Fibroblast of the conjunctiva (primary cell): ENCODE measurements around the gene TRIM46.
A peak's percentile ranks its signal among the peaks of the same experiment; 100 is the strongest.
"Not testable (repeated sequence)": the region's sequence is repeated elsewhere in the genome, so short reads cannot be mapped to it uniquely, and the experiment has no call there.

Source experiments
- DNase-seq: peaks from one replicate; pipeline ENCODE4 v3.0.0-alpha.2; 2010; ENCODE audit warnings: low read depth

The TRIM46 gene

DNA sequence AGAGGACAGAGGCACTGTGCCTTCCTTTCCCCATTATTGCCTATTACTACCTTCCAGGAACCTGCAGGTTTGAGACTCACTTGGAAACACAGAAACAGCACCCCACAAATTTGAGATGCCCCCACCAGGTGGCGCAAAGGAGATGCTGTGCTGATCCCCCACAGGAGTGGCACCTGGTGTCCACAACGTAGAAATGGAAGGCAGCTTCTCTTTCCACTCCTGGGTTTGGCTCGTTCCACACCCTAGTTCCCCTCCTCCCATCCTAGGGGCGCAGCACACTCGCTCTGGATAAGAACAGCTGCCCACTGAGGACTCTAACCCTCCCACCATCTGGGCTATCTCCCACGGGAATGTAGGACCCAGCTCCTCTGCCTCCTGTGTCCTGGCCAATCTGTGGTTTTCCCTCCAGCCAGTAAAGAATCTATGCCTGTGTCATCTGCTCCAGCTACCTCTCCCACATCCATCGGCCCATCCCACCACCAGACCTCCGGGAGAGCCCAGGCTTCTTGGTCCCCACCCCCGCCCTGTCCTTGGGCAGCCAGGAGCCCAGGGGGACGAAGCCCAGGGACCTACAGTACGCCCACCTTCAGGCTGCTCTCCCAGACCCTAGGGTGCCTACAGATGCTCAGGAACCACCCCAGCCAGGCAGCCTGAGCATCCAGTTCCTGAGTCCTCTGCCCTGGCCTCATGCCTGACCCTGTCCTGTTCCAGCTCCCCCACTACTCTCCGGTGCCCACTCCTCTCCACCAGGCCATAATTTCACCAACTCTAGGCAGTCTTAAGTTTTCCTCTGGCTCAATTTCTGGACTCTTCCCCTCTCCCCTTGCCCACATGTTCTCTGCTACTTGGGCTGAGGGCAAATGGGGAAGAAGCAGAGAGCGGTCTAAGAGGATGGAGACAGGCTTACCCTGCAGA, 33.5 kb downstream of the TRIM46 start:
- DNase-seq, result peak; percentile 69

DNA sequence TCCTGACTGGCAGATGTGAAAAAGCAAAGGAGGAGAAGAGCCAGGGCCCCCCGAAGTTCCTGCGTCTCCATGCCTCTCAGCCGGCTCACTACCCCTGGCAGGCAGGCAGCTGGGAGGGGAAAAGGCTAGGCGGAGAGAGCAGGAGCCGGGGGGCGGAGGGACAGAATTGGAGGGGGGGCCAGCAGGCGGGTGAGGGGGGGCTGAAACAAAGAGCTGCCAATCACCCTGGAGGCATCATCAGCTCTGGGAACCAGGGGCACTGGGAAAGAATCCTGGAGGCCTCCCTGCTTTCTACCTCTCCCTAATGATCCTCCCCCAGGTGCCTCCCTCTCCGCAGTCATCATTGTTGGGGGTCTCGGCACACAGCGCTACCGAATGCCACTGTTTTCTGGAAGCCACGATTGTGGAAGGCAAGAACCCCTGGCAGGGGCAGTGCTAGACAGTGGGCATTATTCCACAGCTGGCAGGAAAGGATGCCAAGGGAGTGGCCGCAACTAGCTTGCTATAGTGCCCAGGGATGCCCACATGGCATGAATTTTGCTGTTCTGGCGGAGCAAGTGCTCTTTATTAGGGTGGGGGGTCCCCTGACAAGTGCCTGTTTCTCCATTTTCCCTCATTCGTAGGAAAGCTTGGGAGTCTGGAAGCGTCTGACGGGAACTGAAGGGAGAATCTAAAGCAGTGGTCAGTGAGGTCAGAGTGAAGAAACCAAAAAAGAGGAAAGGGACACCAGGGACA, 34.3 kb downstream of the TRIM46 start, which contains the start of gene THBS3:
THBS3 (minus strand) TSS at position 92 of the 735 bp plus-strand sequence; CDS start at position 71, 21 bp downstream.
- peak; percentile 37 for DNase-seq

DNA sequence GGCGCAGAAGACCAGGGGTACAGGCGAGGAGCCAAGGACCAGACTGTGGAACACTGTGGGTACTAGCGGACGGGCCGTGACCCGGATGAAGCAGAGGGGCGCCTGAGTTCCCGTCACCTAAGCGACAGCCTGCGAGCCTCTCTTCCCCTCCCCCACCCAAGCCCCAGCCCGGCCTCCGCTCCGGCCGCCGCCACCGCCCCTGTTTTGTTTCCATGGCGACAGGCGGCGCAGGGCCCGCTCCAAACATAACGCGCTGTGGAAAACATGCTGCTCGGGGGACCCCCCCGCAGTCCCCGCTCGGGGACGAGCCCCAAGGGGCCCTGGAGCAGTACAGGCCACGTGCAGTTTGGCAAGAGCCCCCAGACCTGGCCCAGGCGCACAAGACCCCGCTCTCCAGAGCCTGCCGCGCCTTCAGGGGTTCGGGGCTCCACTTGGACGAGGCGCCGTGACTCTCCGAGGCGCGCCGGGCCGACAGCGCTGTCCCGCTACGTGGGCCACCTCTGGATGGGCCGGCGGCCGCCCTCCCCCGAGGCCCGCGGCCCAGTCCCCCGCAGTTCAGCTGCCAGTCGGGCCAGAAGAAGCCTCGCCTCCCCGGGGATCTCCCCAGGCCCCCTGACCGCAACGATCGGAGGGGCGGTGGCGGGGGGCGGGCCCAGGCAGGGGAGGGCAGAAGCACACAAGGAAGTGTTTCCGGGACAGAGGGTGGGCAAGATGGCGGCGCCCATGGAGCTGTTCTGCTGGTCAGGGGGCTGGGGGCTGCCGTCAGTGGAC, 35.1 kb downstream of the TRIM46 start, which contains the start of gene MTX1:
MTX1 (plus strand) TSS at position 155 of the 771 bp plus-strand sequence; CDS start at position 265, 110 bp downstream.
- peak; percentile 87 for DNase-seq

DNA sequence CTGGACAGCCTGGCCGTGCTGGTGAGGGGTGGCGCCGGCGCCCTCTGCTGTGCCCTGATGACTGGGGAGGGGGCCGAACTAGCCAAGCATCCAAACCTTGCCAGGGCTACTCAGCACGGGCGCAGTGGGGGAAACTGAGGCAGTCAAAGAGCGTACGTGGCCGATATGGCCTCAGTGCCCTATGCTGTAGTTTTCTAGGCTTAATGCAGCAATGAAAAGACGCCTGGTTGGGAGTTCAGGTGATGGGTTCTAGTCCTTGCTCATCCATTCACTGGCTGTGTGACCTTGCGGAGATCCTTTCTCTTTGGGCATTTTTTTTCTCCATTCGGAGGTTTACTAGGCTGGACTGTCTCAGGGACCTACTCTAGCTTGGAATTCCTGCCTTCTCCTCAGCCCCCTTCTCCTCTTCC, 35.7 kb downstream of the TRIM46 start:
- no peak for DNase-seq

DNA sequence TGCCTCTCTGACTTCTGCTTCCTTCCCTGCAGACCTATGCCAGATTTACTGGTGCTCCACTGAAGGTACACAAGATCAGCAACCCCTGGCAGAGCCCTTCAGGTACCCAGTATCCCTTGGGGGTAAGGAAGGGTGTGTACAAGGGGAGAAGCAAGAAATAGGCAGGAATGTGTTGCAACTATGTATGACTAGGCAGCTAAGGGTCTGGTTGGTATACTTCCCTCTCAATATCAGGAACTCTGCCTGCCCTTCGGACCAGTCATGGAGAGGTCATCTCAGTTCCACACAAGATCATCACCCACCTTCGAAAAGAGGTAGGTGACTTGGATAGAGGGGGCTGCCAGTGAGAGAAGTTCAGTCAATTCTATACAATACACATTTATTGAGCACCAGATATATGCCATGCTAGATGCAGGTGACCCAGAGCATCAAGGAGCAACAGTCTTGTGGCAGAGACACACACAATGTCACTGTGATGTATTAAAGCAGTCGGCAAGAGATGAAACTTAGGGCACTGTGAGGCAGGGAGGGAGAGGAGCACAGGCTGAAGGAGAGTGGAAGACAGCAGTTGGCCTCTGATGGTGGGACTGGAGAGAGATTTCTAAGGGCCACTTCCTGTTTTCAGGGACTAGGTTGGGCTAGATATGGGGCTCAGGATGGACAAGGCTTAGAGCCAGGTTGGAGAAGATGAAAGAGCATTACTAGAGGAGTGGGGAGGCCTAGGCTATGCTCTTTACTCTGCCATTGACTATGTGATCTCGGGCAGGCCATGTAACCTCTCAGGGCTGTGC, 36.9 kb downstream of the TRIM46 start:
- no peak for DNase-seq

DNA sequence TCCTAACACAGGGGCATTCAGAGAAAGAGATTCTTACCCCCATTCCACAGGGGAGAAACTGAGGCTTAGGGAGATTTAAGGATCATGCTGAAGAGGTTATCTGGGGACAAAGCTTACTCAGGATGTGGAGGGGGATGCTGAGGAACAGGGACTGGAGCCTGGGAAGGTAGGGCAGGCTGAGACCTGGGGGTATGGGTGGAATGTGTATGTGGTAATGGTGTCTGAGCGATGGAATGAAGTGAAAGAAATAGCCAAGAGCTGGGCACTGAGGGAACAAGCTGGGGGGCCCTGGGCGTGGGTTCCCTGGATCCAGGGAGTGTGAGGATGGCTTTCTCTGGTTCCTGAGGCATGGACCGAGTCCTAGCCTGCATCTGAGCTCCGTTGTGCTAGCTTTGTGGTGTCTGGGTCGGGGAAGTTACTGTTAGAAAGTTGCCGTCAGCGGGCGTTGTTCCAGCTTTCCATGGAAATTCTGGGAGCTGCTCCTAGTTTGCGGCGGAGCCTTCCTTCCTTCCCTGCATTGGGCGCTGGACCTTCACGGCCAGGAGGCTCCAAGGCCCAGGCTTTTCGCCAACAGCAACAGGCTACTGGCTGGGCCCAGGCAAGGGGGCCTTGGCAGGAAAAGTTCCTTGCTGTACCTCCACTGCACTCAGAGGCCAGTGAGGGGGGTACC, 37.9 kb downstream of the TRIM46 start:
- DNase-seq, result not testable (repeated sequence)

DNA sequence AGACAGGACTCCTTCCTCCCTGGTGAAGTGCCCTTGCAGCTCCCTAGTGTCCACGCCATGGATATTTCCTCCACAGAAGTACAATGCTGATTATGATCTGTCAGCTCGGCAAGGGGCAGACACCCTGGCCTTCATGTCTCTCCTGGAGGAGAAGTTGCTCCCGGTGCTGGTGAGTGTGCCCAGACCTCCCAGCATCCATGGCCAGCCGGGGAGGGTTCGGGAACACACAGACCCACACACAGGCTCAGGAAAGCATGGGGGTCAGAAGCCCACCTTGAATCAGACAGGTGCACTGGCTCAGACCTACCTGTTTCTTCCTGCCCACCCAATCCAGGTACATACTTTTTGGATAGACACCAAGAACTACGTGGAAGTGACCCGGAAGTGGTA, 38.4 kb downstream of the TRIM46 start:
- DNase-seq, result not testable (repeated sequence)

DNA sequence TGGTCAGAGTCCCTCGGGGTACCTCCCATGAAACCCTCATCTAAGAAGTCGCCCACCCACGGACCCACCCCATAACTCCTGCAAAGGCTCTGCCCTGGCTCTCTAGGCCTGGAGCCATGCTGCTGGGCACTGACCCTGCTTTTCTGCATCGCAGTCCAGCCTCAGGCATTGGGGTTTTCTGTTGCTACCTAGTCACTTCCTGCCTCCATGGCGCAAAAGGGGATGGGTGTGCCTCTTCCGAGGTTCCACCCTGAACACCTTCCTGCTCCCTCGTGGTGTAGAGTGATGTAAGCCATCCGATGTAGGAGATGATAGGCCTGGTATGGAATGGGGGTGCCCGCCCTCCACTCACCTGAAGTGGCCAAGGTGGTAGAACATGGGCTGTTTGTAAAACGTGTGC, 41.1 kb downstream of the TRIM46 start:
- not testable (repeated sequence) for DNase-seq

DNA sequence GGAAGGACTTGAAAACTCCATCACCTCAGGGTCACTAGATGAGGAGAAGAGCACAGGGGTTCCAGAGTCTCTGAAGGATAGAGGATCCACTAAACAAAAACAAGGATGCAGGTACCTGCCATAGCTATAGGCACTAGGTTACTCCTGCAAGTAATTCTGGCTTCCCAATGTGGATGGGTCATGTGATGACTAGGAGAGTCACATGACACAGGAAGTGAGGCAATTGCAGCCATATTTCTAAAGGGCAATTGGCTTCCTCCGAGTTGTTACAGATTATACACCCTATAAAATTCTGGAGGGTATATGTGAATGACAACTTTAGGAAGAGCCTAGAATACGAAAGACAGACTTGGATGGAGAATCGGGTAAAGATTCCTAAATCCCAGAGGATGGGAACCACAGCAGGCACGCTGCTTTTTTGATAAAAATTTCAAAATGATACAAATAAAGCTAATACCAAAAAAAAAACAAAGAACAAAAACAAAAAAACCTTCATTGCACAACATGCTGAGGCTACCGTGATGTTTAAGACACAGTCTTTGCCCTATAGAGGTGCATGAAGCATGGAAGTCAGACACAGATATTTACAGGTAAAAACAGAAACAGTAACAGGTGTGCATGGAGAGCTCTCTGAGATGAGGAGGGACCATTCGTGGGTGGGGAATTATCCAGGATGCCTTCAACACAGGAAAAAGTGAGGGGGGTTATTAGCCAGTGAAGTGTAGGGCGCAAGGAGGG, 45.4 kb downstream of the TRIM46 start:
- no peak for DNase-seq

DNA sequence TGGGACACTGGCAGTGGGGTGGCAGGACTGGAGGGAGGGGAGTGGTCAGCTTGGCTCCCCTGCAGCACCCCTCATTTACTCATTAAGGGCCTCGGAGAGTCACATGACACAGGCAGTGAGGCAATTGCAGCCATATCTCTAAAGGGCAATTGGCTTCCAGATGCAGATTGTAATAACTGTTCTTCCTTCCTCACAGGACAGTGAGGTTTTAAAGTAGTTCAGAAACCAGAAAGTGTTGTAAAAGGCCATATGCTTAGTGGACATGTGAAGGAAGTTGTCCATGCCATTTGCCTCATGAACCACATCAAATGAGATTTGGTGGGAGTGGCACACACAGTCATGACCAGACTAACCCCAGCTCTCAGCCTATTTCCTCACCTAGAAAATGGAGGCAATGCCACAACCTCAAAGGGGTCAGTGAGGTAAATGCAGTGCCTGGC, 46.0 kb downstream of the TRIM46 start:
- no peak for DNase-seq

DNA sequence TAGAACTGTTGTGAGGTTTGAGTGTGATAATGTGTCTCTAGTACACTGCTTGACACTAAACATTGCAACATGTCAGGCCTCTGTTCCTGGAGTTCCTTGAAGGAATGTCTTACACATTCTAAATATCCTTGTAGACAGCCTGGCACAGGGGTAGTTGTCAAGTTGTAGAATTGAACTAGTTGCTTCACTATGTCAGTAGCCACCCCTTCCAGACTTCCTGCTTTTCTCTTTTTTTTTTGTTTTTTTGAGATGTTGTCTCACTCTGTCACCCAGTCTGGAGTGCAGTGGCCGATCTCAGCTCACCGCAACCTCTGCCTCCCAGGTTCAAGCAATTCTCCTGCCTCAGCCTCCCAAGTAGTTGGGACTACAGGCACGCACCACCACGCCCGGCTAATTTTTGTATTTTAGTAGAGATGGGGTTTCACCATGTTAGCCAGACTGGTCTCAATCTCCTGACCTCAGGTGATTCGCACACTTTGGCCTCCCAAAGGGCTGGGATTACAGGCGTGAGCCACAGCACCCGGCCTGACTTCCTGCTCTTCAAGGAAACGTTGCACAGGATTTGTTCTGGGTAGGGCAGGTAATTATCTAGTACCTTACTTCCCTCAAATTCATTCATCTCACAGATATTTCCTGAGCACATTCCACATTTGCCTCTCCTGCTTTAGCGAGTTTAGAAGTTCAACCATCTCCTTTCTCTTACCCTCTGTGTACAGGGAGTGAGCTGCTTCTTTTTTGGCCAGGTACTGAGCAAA, 46.7 kb downstream of the TRIM46 start:
- DNase-seq, result not testable (repeated sequence)

DNA sequence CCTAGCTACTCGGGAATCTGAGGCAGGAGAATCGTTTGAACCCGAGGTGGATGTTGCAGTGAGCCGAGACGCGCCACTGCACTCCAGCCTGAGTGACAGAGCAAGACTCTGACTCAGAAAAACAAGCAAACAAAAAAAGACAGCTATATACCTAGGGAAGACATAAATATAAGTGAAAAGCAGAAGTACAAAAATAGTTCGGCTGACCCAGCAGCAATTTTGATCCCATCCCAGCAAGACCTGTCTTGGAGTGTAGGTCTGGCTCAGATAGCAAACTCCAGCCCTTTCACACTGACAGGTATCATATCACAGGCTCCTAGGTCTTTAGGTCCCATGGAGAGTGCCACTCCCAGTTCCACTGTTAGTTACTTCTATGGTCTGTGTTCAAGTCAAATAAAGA, 49.4 kb downstream of the TRIM46 start:
- DNase-seq, result no peak

DNA sequence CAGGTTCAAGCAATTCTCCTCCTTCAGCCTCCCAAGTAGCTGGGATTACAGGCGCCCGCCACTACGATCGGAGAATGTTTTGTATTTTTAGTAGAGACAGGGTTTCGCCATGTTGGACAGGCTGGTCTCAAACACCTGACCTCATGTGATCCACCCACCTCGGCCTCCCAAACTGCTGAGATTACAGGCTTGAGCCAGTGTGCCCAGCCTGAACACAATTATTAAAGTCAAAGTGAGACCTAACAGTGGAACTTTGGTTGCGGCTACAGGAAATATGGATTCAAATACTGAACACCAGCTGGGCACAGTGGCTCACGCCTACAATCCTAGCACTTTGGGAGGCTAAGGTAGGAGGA, 51.7 kb downstream of the TRIM46 start:
- not testable (repeated sequence) for DNase-seq

DNA sequence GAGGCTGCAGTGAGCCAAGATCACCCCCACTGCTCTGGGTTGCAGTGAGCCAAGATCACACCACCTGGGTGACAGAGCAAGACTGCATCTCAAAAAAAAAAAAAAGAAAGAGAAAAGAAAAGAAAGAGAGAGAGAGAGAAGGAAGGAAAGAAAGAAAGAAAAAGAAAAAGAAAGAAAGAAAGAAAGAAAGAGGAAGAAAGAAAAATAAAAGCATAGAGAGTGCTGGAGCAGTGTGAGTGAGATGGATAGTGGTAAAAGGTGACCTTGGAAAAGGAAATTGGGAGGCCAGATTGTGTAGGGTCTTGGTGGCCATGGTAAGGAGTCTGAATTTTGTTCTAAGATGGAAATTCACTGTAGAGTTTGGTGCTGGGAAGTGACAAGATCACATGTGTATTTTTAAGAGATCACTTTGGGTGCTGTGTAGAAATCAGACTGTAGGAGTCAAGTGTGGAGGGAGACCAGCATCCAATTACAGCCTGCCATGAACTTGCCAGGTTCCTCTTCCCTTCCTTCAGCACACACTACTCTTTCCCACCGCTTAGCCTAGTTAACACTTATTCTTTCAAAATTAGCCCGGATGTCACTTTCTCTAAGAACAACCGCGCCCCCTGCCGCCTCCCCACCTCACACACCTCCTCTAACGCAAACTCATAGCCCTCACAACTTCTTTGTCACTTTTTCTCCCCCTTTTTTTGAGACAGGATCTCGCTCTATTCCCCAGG, 52.7 kb downstream of the TRIM46 start:
- peak; percentile 67 for DNase-seq

DNA sequence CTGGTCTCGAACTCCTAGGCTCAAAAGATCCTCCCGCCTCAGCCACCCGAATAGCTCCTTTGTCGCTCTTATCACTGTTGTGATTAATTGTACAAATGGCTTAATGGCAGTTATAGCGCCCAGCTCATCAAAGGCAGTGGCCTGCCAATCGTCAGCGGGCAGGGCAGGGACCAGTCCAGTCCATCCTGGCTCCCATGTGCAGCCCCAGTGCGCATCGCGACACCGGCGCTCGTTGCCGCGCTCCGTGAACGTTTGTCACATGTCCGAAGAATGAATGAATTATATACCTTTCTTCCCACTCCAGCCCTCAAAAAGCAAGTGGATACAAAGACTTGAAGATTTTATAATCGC, 53.2 kb downstream of the TRIM46 start:
- no peak for DNase-seq

DNA sequence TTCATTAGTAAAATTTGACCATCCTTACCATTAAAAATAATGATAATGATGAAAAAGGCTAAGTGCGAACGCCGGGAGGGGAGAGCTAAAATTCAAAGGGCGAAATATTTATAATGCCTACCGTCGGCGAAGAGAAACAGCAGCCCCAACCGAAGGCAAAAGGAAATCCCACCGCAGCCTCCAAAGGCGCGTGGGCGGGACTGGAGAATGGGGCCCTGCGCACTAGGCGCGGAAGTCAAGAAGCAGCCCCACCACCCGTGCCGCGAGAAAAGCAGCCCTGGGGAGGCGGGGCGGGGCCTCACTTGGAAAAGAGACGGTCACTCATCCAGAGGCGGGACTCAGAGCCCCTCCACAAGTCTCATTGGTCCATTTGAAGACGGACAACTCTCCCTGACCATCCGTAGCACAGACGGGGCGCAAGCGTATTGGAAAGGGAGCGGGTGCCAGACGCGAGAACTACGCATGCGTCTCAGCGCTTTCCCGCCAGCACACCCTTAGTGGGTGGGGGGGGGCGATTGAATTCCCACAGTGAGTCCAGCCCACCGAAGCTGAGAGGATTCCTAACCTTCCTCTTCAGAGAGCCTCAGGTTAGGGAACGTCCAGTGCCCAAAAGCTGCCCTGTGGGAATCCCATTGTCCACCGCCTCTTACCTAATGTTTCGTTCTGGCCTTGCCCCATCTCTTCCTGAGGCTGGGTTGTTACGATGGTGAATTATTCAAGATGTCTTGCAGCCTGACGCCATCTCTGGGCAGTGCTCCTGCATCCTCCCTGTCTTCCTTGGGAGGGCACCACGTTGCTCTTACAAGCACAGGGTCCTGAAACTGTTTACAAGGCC, 53.8 kb downstream of the TRIM46 start:
- DNase-seq, result peak; percentile 99

DNA sequence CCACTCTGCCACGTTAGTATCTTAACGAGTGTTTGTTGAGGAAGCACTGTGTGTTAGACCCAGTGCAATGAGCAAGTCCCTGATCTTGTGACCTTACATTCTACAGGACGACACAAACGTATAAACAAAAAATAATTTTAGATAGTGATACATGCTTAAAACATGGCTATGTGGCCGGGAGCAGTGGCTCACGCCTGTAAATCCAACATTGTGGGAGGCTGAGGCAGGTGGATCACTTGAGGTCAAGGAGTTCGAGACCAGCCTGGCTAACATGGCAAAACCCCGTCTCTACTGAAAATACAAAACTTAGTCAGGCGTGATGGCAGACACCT, 54.4 kb downstream of the TRIM46 start:
- DNase-seq, result no peak

DNA sequence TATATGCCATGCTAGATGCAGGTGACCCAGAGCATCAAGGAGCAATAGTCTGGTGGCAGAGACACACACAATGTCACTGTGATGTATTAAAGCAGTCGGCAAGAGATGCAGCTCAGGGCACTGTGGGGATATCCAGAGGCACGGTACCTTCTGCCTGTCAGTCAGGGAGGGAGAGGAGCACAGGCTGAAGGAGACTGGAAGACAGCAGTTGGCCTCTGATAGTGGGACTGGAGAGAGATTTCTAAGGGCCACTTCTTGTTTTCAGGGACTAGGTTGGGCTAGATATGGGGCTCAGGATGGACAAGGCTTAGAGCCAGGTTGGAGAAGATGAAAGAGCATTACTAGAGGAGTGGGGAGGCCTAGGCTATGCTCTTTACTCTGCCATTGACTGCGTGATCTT, 57.7 kb downstream of the TRIM46 start:
- DNase-seq, result not testable (repeated sequence)
